HCT116 (cell line): ENCODE results near the gene TTLL5. TPM values are rescaled to one million over a fixed set of nuclear protein-coding genes. Genes with fewer than 3 reads are reported as not detected.

Experiments
- ATAC-seq: fragments of 200-7000 bp; cut with Tn5 transposase; 2 replicates; pipeline ENCODE4 v1.9.1; 2020; ENCODE audit warnings: mild to moderate bottlenecking, moderate library complexity
- BruUV-seq: library from RNA; stranded (reverse); fragments of 400-500 nt; replicated peaks from 2 replicates; lab custom pipeline; 2021; lab: Mats Ljungman, UMichigan
- CTCF ChIA-PET: fragments of 300-600 bp; sonication (Branson Sonifier 250); formaldehyde crosslinking; loops from one replicate; lab custom pipeline; 2021; ENCODE audit warnings: antibody characterized with exemption; lab: Charles Lee
- POLR2A ChIA-PET: fragments of 300-600, 350-600 bp; sonication (Branson Sonifier 250); formaldehyde crosslinking; loops from one replicate; lab custom pipeline; 2021; ENCODE audit warnings: antibody characterized with exemption; lab: Charles Lee
- RAD21 ChIA-PET, 2 experiments: fragments of 300-600 bp; sonication (Branson Sonifier 250); formaldehyde crosslinking; loops; one replicate each; lab custom pipeline; 2023; ENCODE audit warnings: low total read pairs in 2 of 2; ENCODE audit not compliant: uncharacterized antibody in 2 of 2, unreplicated experiment in 2 of 2, low non-redundant PET in 1 of 2; lab: Charles Lee
- DNase-seq: peaks from one replicate; pipeline ENCODE4 v3.0.0-alpha.2; 2010; ENCODE audit warnings: low read depth, low spot score
- H2AFZ ChIP-seq: fragments of 200-600 bp; shearing (Covaris generic), sonication (generic); 2 replicates; pipeline ENCODE4 v1.6.1; 2017; ENCODE audit warnings: low read depth, mixed run types, mixed read lengths, antibody characterized with exemption, low read length; ENCODE audit not compliant: poor library complexity, severe bottlenecking
- H3K27ac ChIP-seq: 2 replicates; pipeline ENCODE4 v1.5.1; 2012; ENCODE audit warnings: low read depth, low read length
- H3K27me3 ChIP-seq: fragments of 200-600 bp; sonication (generic); 2 replicates; pipeline ENCODE4 v1.6.1; 2016; ENCODE audit warnings: mixed run types, low read length, mixed read lengths; ENCODE audit not compliant: insufficient read depth
- H3K36me3 ChIP-seq, 2 experiments: fragments of 200-500 bp in 1 of 2; fragments of 200-600 bp in 1 of 2; sonication (Bioruptor generic) in 1 of 2; sonication (generic) in 1 of 2; 2 replicates each; pipeline versions ENCODE4 v1.5.1 to v1.6.1; 2014 to 2016; ENCODE audit warnings: low read length in 2 of 2, inconsistent platforms in 1 of 2, mixed read lengths in 1 of 2, mixed run types in 1 of 2; ENCODE audit not compliant: insufficient read depth in 2 of 2, control insufficient read depth in 1 of 2
- H3K4me1 ChIP-seq, 2 experiments: fragments of 200-600 bp in 1 of 2; sonication (generic) in 1 of 2; 2 replicates each; pipeline versions ENCODE4 v1.5.1 to v1.6.1; 2012 to 2017; ENCODE audit warnings: low read length in 2 of 2, inconsistent platforms in 1 of 2, mild to moderate bottlenecking in 1 of 2, mixed read lengths in 1 of 2, mixed run types in 1 of 2, moderate library complexity in 1 of 2; ENCODE audit not compliant: insufficient read depth in 2 of 2, control insufficient read depth in 1 of 2
- H3K4me2 ChIP-seq: fragments of 200-600 bp; sonication (generic); 2 replicates; pipeline ENCODE4 v1.6.1; 2017; ENCODE audit warnings: mixed run types, low read length, mixed read lengths
- H3K4me3 ChIP-seq, 2 experiments: fragments of 200-600 bp in 1 of 2; sonication (generic) in 1 of 2; replicated peaks in 1 of 2; 2 replicates each; pipeline ENCODE4 v1.5.1; 2011 to 2016; ENCODE audit warnings: low read length in 2 of 2, control low read depth in 1 of 2, low read depth in 1 of 2, mild to moderate bottlenecking in 1 of 2, mixed read lengths in 1 of 2, mixed run types in 1 of 2
- H3K79me2 ChIP-seq: fragments of 200-600 bp; sonication (generic); 2 replicates; pipeline ENCODE4 v1.6.1; 2017; ENCODE audit warnings: mild to moderate bottlenecking, mixed run types, low read length, moderate library complexity, mixed read lengths; ENCODE audit not compliant: insufficient read depth
- H3K9ac ChIP-seq: fragments of 200-600 bp; sonication (generic); 2 replicates; pipeline ENCODE4 v1.6.1; 2016; ENCODE audit warnings: low read length, mixed read lengths
- H3K9me2 ChIP-seq: fragments of 200-600 bp; sonication (generic), shearing (Covaris generic); 2 replicates; pipeline ENCODE4 v1.6.1; 2017; ENCODE audit warnings: mixed run types, mild to moderate bottlenecking, moderate library complexity; ENCODE audit not compliant: insufficient read depth
- H3K9me3 ChIP-seq, 2 experiments: fragments of 200-500 bp in 1 of 2; fragments of 200-600 bp in 1 of 2; sonication (Bioruptor generic) in 1 of 2; sonication (generic) in 1 of 2; 2 replicates each; pipeline ENCODE4 v1.6.1; 2014 to 2017; ENCODE audit warnings: low read length in 2 of 2, mixed read lengths in 2 of 2, inconsistent platforms in 1 of 2, low read depth in 1 of 2, mild to moderate bottlenecking in 1 of 2, mixed run types in 1 of 2, moderate library complexity in 1 of 2; ENCODE audit not compliant: control insufficient read depth in 1 of 2, insufficient read depth in 1 of 2
- H4K20me1 ChIP-seq: fragments of 200-600 bp; sonication (generic), shearing (Covaris generic); 2 replicates; pipeline ENCODE4 v1.6.1; 2017; ENCODE audit warnings: mixed run types, mild to moderate bottlenecking, moderate library complexity; ENCODE audit not compliant: insufficient read depth
- ATF3 ChIP-seq: IDR thresholded peaks from 2 replicates; pipeline ENCODE4 v1.6.1; 2012
- CBX3 ChIP-seq: IDR thresholded peaks from 2 replicates; pipeline ENCODE4 v1.6.1; 2012; ENCODE audit warnings: low read depth
- CEBPB ChIP-seq: IDR thresholded peaks from 2 replicates; pipeline ENCODE4 v1.6.1; 2012; ENCODE audit warnings: low read depth
- EGR1 ChIP-seq: IDR thresholded peaks from 2 replicates; pipeline ENCODE4 v1.6.1; 2012; ENCODE audit warnings: low read depth
- ELF1 ChIP-seq: IDR thresholded peaks from 2 replicates; pipeline ENCODE4 v1.6.1; 2012; ENCODE audit warnings: low read depth, borderline replicate concordance
- EZH2phosphoT487 ChIP-seq: fragments of 200-600 bp; IDR thresholded peaks from 2 replicates; pipeline ENCODE4 v1.6.1; 2018; ENCODE audit warnings: antibody characterized with exemption, borderline replicate concordance
- FOSL1 ChIP-seq: IDR thresholded peaks from 2 replicates; pipeline ENCODE4 v1.6.1; 2012; ENCODE audit warnings: low read depth
- JUND ChIP-seq: IDR thresholded peaks from 2 replicates; pipeline ENCODE4 v1.6.1; 2012
- POLR2A ChIP-seq: IDR thresholded peaks from 2 replicates; pipeline ENCODE4 v1.7.0; 2011; ENCODE audit warnings: borderline replicate concordance; ENCODE audit not compliant: insufficient read depth, insufficient read length; ENCODE audit errors: extremely low read depth
- RAD21 ChIP-seq: IDR thresholded peaks from 2 replicates; pipeline ENCODE4 v1.6.1; 2012; ENCODE audit warnings: low read depth, mild to moderate bottlenecking
- SIN3A ChIP-seq: IDR thresholded peaks from 2 replicates; pipeline ENCODE4 v1.6.1; 2012; ENCODE audit warnings: low read depth
- SP1 ChIP-seq: IDR thresholded peaks from 2 replicates; pipeline ENCODE4 v1.6.1; 2012; ENCODE audit warnings: low read depth
- TCF7L2 ChIP-seq: IDR thresholded peaks from 2 replicates; pipeline ENCODE4 v1.7.0; 2011; ENCODE audit warnings: borderline replicate concordance, inconsistent platforms; ENCODE audit not compliant: insufficient read depth, insufficient read length; ENCODE audit errors: extremely low read depth
- ZBTB33 ChIP-seq: IDR thresholded peaks from 2 replicates; pipeline ENCODE4 v1.6.1; 2011; ENCODE audit warnings: mild to moderate bottlenecking, low read length, moderate library complexity; ENCODE audit not compliant: insufficient replicate concordance; ENCODE audit errors: extremely low read depth
- ZNF274 ChIP-seq: fragments of 200-500 bp; sonication (Bioruptor generic); IDR thresholded peaks from 2 replicates; pipeline ENCODE4 v1.6.1; 2014; ENCODE audit warnings: mild to moderate bottlenecking, low read depth, low read length, inconsistent platforms
- intact Hi-C: fragments of 100-400 bp; cut with micrococcal nuclease; formaldehyde crosslinking; loops from 2 replicates; pipeline ENCODE4 v1.10.0; 2022
- total RNA-seq: library from RNA; stranded (reverse); gene quantifications from one replicate; pipeline ENCODE4 v1.2.1, GENCODE V29; 2021; ENCODE audit not compliant: unreplicated experiment
- TF ChIP-seq, protein P1 (sequence below): IDR thresholded peaks from 2 replicates; pipeline ENCODE4 v1.6.1; 2012; ENCODE audit warnings: low read depth
- TF ChIP-seq, protein P2 (sequence below): IDR thresholded peaks from 2 replicates; pipeline ENCODE4 v1.6.1; 2012

Gene TTLL5
- total RNA-seq, 1 experiment from 2014 or later = 26.2 TPM

DNA sequence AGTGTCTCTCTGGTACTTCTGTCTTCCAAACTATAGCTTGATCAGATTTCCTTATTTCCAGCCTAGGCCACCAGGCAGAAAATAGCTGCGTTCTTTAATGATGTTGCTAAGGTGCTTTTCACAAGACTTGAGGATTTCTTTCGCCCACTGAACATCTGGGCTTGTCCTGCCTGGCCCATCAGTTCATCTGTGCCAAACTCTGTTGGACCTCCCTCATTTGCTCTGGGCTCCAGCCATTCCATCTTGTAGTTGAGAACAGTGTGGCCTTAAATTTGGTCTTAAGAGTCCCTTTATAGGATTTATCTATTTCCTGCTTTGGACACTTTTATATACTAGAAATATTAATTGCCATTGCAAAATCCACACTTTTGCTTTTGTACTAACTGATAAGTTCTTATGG is 109.6 kb downstream of the TTLL5 start:
- H3K4me3 ChIP-seq = no peak overlapping the region
- H3K79me2 ChIP-seq = no peaks in the 10 kb centered on the region
- ChIA-PET CTCF (no interaction called here), POLR2A (no interaction called here), RAD21 (no interaction called here)
- H3K4me2 ChIP-seq = no peak overlapping the region
- H3K9me2 ChIP-seq = no peaks in the 10 kb centered on the region
- no peaks in the 10 kb centered on the region for H3K9me3 ChIP-seq
- no peak overlapping the region for H3K27ac ChIP-seq
- ATAC-seq = no peak
- no peaks in the 10 kb centered on the region for H3K27me3 ChIP-seq
- no peaks in the 10 kb centered on the region for H4K20me1 ChIP-seq
- H2AFZ ChIP-seq = no peak overlapping the region
- H3K9ac ChIP-seq = no peak overlapping the region
- TF ChIP-seq FOSL1 = no peak
- no peak for TF ChIP-seq ZNF274
- TF ChIP-seq EZH2phosphoT487 = no peak
- TF ChIP-seq CEBPB = no peak
- TF ChIP-seq, protein P1, sequence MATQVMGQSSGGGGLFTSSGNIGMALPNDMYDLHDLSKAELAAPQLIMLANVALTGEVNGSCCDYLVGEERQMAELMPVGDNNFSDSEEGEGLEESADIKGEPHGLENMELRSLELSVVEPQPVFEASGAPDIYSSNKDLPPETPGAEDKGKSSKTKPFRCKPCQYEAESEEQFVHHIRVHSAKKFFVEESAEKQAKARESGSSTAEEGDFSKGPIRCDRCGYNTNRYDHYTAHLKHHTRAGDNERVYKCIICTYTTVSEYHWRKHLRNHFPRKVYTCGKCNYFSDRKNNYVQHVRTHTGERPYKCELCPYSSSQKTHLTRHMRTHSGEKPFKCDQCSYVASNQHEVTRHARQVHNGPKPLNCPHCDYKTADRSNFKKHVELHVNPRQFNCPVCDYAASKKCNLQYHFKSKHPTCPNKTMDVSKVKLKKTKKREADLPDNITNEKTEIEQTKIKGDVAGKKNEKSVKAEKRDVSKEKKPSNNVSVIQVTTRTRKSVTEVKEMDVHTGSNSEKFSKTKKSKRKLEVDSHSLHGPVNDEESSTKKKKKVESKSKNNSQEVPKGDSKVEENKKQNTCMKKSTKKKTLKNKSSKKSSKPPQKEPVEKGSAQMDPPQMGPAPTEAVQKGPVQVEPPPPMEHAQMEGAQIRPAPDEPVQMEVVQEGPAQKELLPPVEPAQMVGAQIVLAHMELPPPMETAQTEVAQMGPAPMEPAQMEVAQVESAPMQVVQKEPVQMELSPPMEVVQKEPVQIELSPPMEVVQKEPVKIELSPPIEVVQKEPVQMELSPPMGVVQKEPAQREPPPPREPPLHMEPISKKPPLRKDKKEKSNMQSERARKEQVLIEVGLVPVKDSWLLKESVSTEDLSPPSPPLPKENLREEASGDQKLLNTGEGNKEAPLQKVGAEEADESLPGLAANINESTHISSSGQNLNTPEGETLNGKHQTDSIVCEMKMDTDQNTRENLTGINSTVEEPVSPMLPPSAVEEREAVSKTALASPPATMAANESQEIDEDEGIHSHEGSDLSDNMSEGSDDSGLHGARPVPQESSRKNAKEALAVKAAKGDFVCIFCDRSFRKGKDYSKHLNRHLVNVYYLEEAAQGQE = no peak
- no peak for TF ChIP-seq POLR2A
- no peak for TF ChIP-seq TCF7L2
- TF ChIP-seq, protein P2, sequence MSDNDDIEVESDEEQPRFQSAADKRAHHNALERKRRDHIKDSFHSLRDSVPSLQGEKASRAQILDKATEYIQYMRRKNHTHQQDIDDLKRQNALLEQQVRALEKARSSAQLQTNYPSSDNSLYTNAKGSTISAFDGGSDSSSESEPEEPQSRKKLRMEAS = no peak
- no peak for TF ChIP-seq SP1
- TF ChIP-seq RAD21 = no peak
- TF ChIP-seq CBX3 = no peak
- no peak for TF ChIP-seq ATF3
- TF ChIP-seq ZBTB33 = no peak
- TF ChIP-seq ELF1 = no peak
- no peak for TF ChIP-seq EGR1
- TF ChIP-seq SIN3A = no peak
- no peak for TF ChIP-seq JUND
- DNase-seq = no peak
- no TSS peak for BruUV-seq
- H3K36me3 ChIP-seq = 0 out of 4 replicates have a peak, but pooled peaks cover 0 to 6% of the 10 kb centered on the region in 2 experiments
- intact Hi-C loops = no loop called here
- no peaks in the 10 kb centered on the region for H3K4me1 ChIP-seq
